NT2/D1 (cell line): Measurements from ENCODE around the gene GSG1L.

Experiments used
- DNase-seq: peaks from one replicate; pipeline ENCODE4 v3.0.0-alpha.2; 2011; ENCODE audit warnings: low read depth, low spot score
- H3K27me3 ChIP-seq: 2 replicates; pipeline ENCODE4 v1.6.0; 2011; ENCODE audit warnings: mild to moderate bottlenecking; ENCODE audit not compliant: insufficient read length, insufficient read depth
- H3K36me3 ChIP-seq: 2 replicates; pipeline ENCODE4 v1.6.1; 2011; ENCODE audit warnings: mild to moderate bottlenecking, low read length, mixed read lengths; ENCODE audit not compliant: insufficient read depth, insufficient read length
- H3K4me1 ChIP-seq: 2 replicates; pipeline ENCODE4 v1.5.1; 2011; ENCODE audit not compliant: insufficient read depth, insufficient read length
- H3K4me3 ChIP-seq: 2 replicates; pipeline ENCODE4 v1.5.1; 2011; ENCODE audit warnings: low read depth; ENCODE audit not compliant: insufficient read length
- H3K9ac ChIP-seq: 2 replicates; pipeline ENCODE4 v1.6.0; 2011; ENCODE audit warnings: low read depth; ENCODE audit not compliant: insufficient read length
- H3K9me3 ChIP-seq: 2 replicates; pipeline ENCODE4 v1.5.1; 2011; ENCODE audit warnings: mild to moderate bottlenecking, low read length; ENCODE audit not compliant: insufficient read depth
- SUZ12 ChIP-seq: IDR thresholded peaks from 2 replicates; pipeline ENCODE4 v1.6.1; 2011; ENCODE audit not compliant: insufficient read length, insufficient read depth; ENCODE audit errors: extremely low read depth
- YY1 ChIP-seq: IDR thresholded peaks from 2 replicates; pipeline ENCODE4 v1.6.1; 2011; ENCODE audit not compliant: insufficient read length, insufficient read depth
- ZNF274 ChIP-seq: IDR thresholded peaks from 2 replicates; pipeline ENCODE4 v1.6.1; 2011; ENCODE audit warnings: mild to moderate bottlenecking, low read depth, low read length

GSG1L gene

DNA sequence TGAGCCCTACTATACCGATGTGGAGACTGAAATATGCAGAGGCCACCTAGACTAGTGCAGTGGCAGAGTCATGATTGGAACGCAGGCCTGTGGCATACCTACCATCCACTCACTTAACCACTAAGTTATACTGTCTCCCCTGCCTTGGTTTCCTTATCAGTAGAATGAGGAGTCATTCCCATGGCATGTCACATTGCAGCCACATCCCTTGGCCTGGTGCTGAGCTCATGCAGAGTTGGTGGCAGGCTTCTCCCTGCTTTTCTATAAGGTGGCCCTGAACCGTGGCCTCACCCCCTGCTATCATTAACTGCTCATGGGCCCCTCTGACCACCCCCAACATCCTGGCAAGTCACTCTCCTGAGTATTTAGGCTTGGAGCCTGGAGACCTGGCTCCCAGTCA is 301.1 kb downstream of the GSG1L start:
- Histone ChIP-seq H3K36me3 (peaks cover 6% of the 10 kb centered on the region), H3K27me3 (no peaks in the 10 kb centered on the region), H3K4me3 (no peak overlapping the region), H3K4me1 (peaks cover 31% of the 10 kb centered on the region), H3K9me3 (peaks cover 17% of the 10 kb centered on the region), H3K9ac (no peak overlapping the region)
- TF ChIP-seq YY1 = no peak
- no peak for TF ChIP-seq ZNF274
- TF ChIP-seq SUZ12 = no peak
- DNase-seq = no peak

DNA sequence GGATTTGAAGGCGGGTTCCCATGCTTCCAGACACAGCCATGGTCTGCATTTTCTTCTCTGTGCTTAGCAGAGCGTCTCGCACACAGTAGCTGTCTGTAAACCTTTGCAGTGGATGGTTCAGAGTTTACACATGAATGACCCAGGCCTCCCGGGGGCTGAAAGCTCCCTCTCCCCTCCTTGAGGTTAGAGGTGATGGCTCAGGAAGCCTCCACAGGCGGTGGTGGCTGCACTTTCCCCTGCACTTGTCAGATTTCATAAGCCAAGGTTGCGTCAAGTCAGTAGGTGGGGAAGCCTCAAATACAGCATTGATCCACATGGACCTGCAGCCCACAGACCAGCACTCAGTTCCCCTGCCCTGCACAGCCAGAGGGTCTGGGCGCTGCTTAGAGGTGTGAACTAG is 301.7 kb downstream of the GSG1L start:
- Histone ChIP-seq H3K4me3 (no peak overlapping the region), H3K27me3 (no peaks in the 10 kb centered on the region), H3K4me1 (peaks cover 28% of the 10 kb centered on the region), H3K9ac (no peak overlapping the region), H3K36me3 (peaks cover 6% of the 10 kb centered on the region), H3K9me3 (peaks cover 17% of the 10 kb centered on the region)
- TF ChIP-seq SUZ12 = no peak
- no peak for TF ChIP-seq YY1
- peak; percentile 28 for DNase-seq

DNA sequence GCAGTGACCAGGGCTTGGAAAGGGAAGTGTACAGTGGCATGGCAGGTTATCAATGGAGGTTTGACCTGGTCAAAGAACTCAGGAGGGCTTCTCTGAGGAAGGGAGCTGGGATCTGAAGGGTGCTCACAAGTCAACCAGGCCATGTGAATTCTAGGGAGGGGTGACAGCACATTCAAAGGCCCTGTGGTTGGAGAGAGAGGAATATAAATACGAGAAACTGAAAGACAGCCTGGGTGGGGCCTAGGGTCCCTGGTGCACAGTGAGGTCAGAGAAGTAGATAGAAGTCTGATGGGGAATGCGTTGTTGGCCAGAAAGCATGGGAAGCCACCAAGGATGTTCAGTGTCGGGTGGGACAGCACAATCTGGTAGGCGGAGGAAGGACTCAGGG is 302.7 kb downstream of the GSG1L start:
- H3K9ac ChIP-seq = no peak overlapping the region
- H3K27me3 ChIP-seq = no peaks in the 10 kb centered on the region
- peaks cover 17% of the 10 kb centered on the region for H3K9me3 ChIP-seq
- H3K4me3 ChIP-seq = no peak overlapping the region
- no peaks in the 10 kb centered on the region for H3K36me3 ChIP-seq
- TF ChIP-seq ZNF274 (no peak), SUZ12 (no peak), YY1 (no peak)
- peaks cover 20% of the 10 kb centered on the region for H3K4me1 ChIP-seq
- no peak for DNase-seq

DNA sequence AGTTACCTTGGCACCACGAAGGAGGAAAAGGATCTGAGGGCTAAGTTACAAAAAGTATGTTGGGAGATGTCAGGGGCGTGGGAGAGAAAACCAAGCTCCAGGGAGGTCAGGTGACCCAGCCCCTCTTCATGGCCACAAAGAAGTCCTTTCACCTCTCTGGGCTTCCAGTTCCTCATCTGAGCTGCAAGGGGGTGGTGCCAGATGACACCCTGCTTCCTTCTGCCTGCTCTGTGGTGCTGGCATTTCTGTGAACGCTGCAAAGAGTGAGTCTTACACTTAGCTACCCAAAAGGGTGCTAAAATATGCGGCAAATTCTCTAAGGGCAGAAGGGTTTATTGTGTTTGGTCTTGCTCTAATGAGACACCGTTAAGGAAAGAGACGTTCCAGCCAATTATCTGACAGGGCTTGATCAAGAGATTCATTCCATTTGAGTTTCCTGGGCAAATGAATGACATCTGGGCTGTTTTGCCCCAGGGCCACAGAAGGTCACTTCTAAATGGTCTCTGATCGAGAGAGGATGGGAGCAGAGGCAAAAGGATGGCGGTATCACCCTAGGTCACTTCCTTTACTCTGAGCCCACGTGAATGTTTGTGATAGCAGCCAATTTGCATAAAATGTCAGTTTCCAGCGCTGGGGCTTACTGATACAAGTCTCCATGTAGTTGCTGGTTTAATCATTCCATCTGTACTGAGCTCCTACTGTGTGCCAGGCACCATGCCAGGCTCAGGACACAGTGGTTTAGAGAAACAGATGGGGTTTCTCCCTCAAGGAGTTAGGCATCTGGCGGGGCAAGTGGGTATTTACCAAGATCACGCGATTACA is 303.3 kb downstream of the GSG1L start:
- Histone ChIP-seq H3K4me1 (peaks cover 20% of the 10 kb centered on the region), H3K27me3 (no peaks in the 10 kb centered on the region), H3K9me3 (peaks cover 16% of the 10 kb centered on the region), H3K4me3 (no peak overlapping the region), H3K9ac (no peak overlapping the region), H3K36me3 (no peaks in the 10 kb centered on the region)
- no peak for TF ChIP-seq SUZ12
- TF ChIP-seq ZNF274 = no peak
- TF ChIP-seq YY1 = no peak
- no peak for DNase-seq

DNA sequence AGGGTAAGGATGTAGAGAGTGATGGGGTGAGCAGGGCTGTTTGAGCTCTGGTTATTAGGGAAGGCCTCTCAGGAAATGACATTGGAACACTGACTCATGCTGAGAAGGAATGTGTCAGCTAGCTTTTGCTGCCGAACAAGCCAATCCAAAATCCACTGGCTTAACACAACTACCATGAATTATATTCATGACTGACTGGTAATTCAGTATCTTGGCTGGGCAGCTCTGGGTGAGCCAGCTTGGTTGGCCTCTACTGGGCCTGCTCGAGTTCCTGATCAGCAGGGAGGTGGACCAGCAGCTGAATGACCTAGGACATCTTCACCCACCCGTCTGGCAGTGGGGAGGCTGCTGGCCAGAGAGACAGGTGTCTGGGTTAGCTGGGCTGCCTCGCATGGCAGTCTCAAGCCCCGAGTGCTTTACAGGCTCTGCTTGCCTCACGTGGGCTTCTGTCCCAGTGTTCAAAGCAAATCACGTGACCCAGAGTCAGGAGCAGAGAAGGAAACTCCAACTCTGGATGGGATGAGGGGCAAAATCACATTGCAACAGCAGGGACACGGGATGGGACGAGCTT is 304.1 kb downstream of the GSG1L start:
- H3K9me3 ChIP-seq = peaks cover 8% of the 10 kb centered on the region
- H3K36me3 ChIP-seq = peaks cover under 1% of the 10 kb centered on the region
- H3K4me3 ChIP-seq = no peak overlapping the region
- H3K9ac ChIP-seq = no peak overlapping the region
- peaks cover 20% of the 10 kb centered on the region for H3K4me1 ChIP-seq
- H3K27me3 ChIP-seq = no peaks in the 10 kb centered on the region
- TF ChIP-seq YY1 = no peak
- TF ChIP-seq SUZ12 = no peak
- TF ChIP-seq ZNF274 = no peak
- DNase-seq = no peak

DNA sequence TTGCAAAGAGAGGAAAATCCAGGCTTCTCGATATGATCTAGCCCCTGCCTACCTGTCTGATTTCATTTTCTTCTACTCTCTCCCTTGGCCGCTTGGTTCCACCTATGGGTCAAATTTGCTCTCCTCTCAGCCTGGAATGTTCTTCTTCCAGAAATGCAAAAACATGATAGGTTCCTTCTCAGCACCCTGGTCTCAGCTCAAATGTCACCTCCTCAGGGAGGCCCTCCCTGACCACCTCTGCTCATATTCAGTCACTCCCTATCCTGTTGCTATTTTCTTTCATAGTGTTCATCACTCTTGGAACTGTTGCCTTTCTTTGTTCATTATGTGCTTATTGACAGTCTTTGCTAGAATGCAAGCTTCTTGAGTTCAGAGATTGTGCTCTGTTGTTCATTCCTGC is 305.0 kb downstream of the GSG1L start:
- DNase-seq = no peak
- Histone ChIP-seq H3K27me3 (no peaks in the 10 kb centered on the region), H3K9me3 (no peaks in the 10 kb centered on the region), H3K4me1 (peaks cover 20% of the 10 kb centered on the region), H3K9ac (no peak overlapping the region), H3K36me3 (peaks cover 7% of the 10 kb centered on the region), H3K4me3 (no peak overlapping the region)
- TF ChIP-seq ZNF274 = no peak
- TF ChIP-seq SUZ12 = no peak
- no peak for TF ChIP-seq YY1

DNA sequence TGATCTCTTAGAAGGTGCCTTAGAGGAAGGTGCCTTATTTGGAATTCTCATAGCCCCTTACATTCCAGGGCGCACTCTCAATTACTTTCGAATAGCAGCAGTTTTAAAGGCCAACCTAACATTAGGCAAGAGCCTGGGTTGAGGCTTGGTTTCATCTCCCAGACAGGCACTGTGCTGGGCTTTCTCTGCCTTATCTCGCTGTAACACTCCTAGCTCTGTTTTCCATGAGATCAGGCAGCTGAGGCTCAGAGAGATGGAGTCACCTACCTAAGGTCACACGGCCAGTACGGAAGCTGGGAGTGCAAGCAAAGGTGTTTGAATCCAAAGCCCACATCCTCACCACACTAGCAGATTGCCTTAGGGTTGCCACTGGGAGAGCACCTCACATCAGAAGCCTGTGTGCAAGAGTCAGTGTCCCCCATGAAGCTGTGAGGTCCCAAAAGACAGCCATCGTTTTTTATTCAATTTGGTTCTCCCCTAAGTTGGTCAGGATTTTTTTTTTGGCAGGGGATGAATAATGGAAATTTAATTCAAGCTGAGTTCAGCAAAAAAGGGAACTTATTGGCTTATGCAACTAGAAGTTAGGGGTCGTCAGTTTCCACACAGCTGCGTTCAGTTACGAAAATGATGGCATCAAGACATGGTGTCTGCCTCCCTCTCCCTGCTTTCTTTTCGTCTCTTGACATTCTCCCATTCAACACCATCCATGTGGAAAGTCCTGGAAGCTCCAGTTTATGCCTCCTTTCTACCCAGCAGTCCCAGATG is 307.1 kb downstream of the GSG1L start:
- Histone ChIP-seq H3K9me3 (no peaks in the 10 kb centered on the region), H3K27me3 (no peaks in the 10 kb centered on the region), H3K4me3 (no peak overlapping the region), H3K36me3 (peaks cover 7% of the 10 kb centered on the region), H3K4me1 (peaks cover 14% of the 10 kb centered on the region), H3K9ac (no peak overlapping the region)
- TF ChIP-seq SUZ12 = no peak
- TF ChIP-seq ZNF274 = no peak
- TF ChIP-seq YY1 = no peak
- DNase-seq = no peak
